Measurements from ENCODE around the gene CTRB2.
"Not testable (repeated sequence)": the region's sequence is repeated elsewhere in the genome, so short reads cannot be mapped to it uniquely, and the experiment has no call there.

CTRB2 gene

DNA sequence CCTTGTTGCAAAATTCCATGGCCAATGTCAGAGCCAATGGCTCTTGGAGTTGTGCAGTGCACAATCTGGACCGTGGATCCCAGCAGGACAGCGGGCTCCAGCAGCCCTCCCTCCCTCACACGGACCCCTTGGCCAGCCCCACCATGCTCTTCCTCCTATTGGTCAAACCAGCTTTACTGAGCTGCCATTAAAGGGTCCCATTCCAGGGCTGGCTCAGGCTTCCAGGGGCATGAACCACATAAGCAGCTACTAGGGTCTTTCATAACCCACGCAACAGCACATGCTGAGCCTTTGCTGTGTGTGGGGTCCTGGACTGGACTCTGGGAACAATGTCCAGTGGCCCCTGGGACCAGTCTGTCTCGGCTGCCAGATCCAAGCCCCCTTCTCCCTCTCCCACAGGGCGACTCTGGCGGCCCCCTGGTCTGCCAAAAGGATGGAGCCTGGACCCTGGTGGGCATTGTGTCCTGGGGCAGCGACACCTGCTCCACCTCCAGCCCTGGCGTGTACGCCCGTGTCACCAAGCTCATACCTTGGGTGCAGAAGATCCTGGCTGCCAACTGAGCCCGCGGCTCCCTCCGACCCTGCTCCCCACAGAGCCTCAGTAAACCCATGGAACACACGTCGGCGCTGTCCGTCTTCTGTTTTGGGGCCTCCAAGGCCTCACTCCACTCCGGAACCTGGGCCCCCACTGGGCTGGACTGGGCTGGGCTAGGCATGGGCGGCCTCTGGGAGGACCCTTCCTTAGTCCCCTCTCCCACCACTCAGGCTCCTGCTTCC, 17.5 kb upstream of the CTRB2 start:
- CTCF ChIA-PET = interaction anchor here (2.0 kb wide), 1 partner anchor 9 kb away, joined by 9 read pairs; no protein-coding TSS in a partner anchor

DNA sequence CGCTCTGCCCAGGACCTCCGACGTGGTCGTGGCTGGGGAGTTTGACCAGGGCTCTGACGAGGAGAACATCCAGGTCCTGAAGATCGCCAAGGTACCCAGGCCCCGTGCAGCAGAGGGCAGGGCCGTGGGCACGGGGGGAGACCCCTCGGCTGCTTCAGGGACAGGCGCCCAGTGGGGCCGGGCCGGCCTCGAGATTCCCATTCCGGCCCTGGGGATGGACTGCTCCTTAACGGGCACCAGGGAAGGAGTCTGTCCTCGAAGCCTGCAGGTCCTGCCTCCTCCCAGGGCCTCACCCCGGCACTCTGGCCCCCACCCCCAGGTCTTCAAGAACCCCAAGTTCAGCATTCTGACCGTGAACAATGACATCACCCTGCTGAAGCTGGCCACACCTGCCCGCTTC, 16.2 kb upstream of the CTRB2 start:
- DNase-seq (ENCODE audit: low read depth, low spot score); H3K4me3 ChIP-seq (ENCODE audit: low read depth, low read length); POLR2A ChIA-PET: not testable (repeated sequence)
- CTCF ChIA-PET = interaction anchor here (7.5 kb wide), 1 partner anchor 22 kb away, joined by 74 read pairs; no protein-coding TSS in a partner anchor

More for the DNA sequence above, 17.5 kb upstream of the CTRB2 start:
- no peak overlapping the region for H3K4me3 ChIP-seq (ENCODE audit: low read depth, low read length)
- DNase-seq (ENCODE audit: low read depth, low spot score) = no peak
- TF ChIP-seq, protein P1, sequence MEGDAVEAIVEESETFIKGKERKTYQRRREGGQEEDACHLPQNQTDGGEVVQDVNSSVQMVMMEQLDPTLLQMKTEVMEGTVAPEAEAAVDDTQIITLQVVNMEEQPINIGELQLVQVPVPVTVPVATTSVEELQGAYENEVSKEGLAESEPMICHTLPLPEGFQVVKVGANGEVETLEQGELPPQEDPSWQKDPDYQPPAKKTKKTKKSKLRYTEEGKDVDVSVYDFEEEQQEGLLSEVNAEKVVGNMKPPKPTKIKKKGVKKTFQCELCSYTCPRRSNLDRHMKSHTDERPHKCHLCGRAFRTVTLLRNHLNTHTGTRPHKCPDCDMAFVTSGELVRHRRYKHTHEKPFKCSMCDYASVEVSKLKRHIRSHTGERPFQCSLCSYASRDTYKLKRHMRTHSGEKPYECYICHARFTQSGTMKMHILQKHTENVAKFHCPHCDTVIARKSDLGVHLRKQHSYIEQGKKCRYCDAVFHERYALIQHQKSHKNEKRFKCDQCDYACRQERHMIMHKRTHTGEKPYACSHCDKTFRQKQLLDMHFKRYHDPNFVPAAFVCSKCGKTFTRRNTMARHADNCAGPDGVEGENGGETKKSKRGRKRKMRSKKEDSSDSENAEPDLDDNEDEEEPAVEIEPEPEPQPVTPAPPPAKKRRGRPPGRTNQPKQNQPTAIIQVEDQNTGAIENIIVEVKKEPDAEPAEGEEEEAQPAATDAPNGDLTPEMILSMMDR (IDR thresholded peaks at IDR 0.05; ENCODE audit: insufficient read depth, low read length, missing control alignments) = no peak
- POLR2A ChIA-PET = interaction anchor here (0.6 to 1.8 kb wide), 3 partner anchors 10 to 18 kb away, joined by 3 to 11 read pairs (median 3); partner anchors contain the start of gene CTRB2

DNA sequence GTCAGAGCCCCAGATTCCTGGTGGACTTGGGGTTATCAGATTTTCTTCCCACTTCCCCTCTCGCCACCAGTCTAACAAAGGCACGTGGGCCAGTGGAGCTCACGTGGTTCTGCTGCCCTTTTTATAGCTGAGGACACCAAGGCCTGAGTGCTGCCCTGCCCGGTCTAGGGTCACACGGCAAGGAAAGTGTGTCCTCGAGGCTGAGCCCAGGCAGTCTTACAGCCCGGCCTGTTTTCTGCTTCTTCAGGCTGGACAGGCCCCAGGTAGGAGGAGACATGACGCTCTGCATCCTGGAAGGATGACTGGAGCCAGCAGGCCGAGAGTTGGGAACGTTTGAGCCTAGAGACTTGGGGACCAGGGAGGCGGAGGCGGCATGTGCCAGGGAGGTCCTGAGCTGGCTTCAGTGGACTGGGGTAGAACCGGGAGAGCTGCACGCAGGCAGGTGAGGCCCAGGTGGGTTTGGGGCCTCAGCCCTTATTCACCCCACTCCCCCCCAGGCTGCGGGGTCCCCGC, 15.4 kb upstream of the CTRB2 start:
- TF ChIP-seq, protein P1 (IDR thresholded peaks at IDR 0.05; ENCODE audit: insufficient read depth, low read length, missing control alignments) = no peak
- POLR2A ChIA-PET = no interaction called here
- no peak for DNase-seq (ENCODE audit: low read depth, low spot score)
- no peak overlapping the region for H3K4me3 ChIP-seq (ENCODE audit: low read depth, low read length)
- CTCF ChIA-PET = interaction anchor here (0.7 to 7.5 kb wide), 2 partner anchors 12 to 22 kb away, joined by 3 to 74 read pairs; no protein-coding TSS in a partner anchor

DNA sequence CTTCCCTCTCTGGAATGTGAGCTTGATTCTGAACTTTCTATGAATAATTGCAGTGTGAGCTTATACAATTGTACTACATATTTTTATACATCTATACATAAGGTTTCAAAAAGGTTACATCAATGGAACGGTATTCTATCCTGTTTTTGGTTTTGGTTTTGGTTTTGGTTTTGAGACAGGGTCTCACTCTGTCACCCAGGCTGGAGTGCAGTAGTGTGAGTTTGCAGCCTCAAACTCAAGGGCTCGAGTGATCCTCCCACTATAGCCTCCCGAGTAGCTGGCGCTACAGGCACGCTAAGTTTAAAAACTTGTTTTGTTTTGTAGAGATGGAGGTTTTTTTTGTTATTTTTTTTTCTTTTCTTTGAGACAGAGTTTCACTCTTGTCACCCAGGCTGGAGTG, 12.9 kb upstream of the CTRB2 start:
- ChIA-PET CTCF (interaction anchor here (0.6 to 7.5 kb wide), 5 partner anchors 14 to 245 kb away, joined by 3 to 74 read pairs (median 3); partner anchors contain the start of gene TMEM170A), POLR2A (no interaction called here)
- no peak overlapping the region for H3K4me3 ChIP-seq (ENCODE audit: low read depth, low read length)
- DNase-seq (ENCODE audit: low read depth, low spot score) = no peak
- TF ChIP-seq, protein P1 (IDR thresholded peaks at IDR 0.05; ENCODE audit: insufficient read depth, low read length, missing control alignments) = no peak

DNA sequence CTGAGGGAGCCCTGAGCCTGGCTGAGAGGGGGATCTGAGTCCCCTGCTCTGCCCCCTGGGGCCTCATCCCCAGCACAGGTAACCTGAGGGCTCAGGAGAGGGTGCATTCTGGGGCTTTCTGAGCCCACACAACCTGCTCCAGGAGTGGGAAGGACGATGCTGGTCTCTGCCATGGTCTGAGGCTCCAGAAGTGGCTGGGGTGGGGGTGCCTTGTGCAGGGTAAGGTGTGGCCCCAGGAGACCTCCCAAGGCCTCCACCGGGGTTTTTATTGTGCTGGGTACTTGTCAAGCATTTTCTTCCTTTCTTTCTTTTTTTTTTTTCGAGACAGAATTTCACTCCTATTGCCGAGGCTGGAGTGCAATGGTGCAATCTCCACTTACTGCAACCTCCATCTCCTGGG, 12.1 kb upstream of the CTRB2 start:
- CTCF ChIA-PET = interaction anchor here (1.0 to 7.5 kb wide), 4 partner anchors 14 to 246 kb away, joined by 3 to 74 read pairs (median 4); partner anchors contain the start of gene TMEM170A
- H3K4me3 ChIP-seq (ENCODE audit: low read depth, low read length) = no peak overlapping the region
- DNase-seq (ENCODE audit: low read depth, low spot score) = no peak
- POLR2A ChIA-PET = no interaction called here
- TF ChIP-seq, protein P1 (IDR thresholded peaks at IDR 0.05; ENCODE audit: insufficient read depth, low read length, missing control alignments) = no peak

DNA sequence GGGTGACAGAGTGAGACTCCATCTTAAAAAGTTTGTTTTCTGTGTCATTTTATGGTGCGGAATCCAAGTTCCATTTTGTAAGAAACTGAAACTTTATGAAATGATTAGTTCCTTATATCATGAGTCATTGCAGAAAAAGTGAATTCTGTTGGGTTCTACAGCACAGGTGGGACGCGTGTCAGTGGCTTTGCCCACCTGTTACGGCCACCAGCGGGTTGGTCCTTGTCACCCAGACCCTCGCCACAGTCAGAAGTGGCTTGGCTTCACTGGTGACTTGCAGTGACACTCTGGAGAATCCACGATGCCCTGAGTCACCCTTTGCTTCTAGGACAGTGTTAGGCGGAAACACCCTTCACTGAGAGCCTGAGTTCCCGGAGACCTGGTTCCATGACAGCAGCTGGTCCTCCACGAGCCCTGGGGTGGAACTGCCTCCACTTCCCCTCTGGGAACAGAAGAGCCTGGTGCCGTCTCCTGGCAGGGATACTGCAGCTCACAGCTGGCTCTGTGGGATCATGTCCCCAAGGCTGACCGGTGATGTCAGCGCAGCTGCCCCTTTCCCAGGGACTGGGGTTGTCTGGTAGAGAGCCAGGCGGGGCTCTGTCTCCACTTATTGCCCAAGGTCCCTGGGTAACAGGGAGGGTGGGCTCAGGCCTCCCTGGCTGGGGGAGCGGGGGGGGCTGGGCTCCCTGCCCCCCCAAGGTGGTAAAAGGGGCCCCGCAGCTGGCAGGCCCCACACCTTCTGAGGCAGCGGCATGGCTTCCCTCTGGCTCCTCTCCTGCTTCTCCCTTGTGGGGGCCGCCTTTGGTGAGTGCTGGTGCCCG, 11.5 kb upstream of the CTRB2 start, which contains the start of gene CTRB1:
Gene CTRB1 (plus strand): TSS at position 733 of the 821 bp plus-strand sequence. CDS start 20 bp downstream, at position 753.
- TF ChIP-seq, protein P1 (IDR thresholded peaks at IDR 0.05; ENCODE audit: insufficient read depth, low read length, missing control alignments) = no peak
- CTCF ChIA-PET = interaction anchor here (1.0 to 7.5 kb wide), 3 partner anchors 15 to 184 kb away, joined by 3 to 74 read pairs (median 4); no protein-coding TSS in a partner anchor
- DNase-seq (ENCODE audit: low read depth, low spot score) = no peak
- H3K4me3 ChIP-seq (ENCODE audit: low read depth, low read length) = no peak within 1 kb of the TSS
- POLR2A ChIA-PET = interaction anchor here (0.6 kb wide), 1 partner anchor 60 kb away, joined by 4 read pairs; no protein-coding TSS in a partner anchor
